Tongue (tissue), 2 donors: ENCODE measurements around the gene KCNQ2. TPM values are rescaled to one million over a fixed set of nuclear protein-coding genes. Genes with fewer than 3 reads are reported as not detected.

Experiments used
- DNase-seq: peaks from one replicate; pipeline ENCODE4 v3.0.0-alpha.2; 2015
- total RNA-seq: library from RNA; depleted of rRNA; stranded (reverse); fragments of >200 nt; gene quantifications from one replicate; pipeline ENCODE4 v1.2.3, GENCODE V29; 2014

Gene KCNQ2
- total RNA-seq, 1 donor from 2014 or later: 2.6 TPM

DNA sequence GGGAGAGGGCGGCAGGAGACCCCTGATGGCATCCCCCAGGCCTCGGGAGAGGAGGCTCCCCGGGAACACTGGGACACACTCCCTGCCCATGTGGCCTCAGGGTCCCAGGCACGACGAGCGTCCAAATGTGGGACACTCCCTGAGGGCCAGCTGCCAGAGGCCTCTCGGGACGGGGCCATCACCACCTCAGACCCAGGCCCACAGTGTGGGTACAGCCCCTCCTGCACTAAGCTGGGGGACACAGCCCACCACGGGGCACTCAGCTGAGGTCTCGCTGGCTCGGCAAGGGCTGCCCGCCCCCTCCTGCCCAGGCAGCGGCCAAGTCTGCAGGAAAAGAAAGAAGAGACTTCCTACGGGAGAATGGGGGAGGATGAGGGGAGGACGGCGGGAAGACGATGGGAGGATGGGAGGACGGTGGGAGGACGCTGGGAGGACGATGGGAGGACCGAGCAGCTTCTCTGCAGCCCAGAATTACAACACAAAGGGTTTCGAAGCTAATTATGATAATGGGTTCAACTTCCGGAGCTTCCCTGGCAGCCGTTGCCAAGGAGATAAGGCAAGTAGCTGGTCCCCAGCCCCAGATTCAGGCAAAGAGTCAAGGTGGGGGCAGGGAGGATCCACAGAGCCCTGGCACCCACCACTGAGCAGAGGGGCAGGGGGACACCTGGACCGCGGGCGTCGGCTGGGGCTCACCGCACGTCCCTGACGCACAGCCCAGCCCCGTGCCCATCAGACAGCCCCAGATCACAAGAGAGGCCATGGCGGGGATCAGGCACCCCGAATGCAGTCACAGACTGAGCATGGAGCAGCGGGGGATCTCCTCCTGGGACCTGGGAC, 17.5 kb downstream of the KCNQ2 start:
- no peak for DNase-seq

DNA sequence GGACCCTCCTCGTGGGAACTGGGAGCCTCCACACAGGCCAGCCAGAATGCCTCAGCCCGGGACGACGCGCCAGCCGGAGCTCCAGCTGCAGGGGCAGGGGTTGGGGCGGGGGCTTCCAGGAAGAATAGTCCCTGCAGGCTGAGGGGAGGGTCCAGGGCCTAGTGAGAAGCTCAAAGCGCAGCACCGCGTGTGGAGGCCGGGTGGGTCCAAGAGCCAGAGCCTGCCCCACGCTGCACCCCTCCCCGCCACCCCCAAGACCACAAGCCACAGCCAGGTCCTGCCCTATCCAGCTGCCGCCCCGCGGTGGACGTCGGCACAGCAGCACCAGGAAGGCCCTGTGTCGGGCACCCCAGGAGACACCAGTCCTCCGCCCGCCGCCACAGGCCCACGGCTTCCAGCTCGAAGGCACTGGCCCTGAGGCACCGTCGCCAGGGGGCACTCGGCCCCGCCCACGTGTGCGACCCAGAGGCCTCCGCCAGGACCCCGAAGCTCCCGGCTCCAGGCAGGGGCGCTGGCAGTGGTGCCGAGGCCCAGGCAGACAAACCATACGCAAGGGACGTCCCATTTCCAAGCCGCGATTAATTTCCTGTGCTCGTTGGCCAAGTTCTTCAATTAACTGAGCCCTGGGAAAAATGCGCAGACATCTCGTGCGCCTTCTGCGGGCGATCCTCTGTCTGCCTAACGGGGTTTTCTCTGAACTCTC, 19.5 kb downstream of the KCNQ2 start:
- DNase-seq: peak; percentile 29

DNA sequence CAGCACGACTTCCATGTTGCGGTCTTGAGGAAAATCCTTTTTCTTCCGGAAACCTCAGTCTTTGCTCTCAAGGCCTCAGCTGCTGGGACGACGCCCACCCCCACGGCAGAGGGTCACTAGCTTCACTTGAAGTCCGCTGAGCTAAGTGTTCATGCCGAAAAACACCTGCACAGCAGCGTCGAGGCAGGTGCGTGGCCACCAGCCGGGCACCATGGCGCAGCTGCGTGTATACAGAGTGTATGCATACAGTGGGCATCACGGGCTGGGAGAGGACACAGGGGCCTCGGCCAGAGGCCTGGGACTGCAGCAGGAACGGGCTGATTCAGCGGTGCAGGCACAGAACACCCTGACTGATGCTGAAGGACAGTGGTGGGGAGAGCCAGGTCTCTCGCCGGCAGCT, 20.1 kb downstream of the KCNQ2 start:
- DNase-seq: no peak

DNA sequence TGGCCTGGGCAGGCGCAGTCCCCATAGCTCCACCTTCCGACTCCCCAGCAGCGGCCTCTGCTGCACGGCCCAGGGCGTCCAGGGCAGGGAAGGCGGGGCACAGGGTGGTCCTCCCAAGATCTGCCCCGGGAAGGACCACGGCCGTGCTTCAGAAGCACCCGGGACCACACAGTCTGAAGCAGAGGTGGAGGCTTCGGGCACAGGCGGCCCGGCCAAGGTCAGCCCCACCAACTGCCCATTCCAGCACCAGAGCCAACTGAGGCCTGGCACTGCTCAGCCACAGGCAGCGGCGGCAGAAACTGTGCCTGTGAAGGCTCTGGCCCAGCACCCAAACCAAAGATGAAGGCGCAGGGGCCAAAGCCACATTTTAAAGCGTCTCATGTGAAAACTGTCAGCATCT, 20.6 kb downstream of the KCNQ2 start:
- DNase-seq: no peak

DNA sequence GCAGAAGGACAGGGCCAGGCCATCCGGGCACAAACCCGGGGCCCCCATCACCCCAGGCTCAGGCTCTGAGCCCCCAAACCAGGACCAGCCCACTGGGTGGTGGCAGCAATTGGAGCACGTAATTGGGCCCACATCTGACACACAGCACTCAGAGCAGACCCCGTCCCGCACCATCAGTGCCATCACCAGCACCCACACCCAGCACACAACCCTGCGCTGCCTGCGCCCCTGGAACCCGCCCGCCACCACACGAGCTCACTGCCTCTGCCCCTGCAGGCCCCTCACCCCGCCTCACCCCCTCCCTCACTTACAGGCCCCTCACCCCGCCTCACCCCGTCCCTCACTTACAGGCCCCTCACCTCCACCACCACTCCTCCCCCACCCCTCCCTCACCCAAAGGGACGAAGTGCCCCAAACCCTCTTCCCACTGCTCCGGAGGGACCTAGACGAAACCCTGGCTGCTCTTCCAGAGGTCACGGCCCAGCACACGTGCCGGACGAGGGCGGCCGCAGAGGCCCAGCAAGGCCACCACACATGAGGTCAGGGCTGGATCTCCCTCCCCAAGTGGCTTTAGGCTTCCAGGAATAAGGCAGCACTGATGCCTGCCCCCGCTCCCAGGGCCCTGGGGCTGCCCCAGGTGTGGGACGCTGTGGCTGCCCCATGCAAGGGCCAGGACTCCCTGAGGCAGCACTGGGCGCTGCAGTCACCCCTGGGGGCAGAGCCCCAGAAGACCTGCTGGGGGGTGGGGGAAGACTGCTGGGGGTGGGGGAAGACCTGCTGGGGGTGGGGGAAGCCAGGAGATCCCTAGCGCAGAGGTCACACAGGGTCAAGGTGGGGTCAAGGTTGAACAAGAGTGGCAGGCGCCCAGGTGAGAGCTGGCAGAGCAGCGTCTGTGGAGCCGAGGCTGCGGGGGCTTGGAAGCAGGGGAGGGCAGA, 22.4 kb downstream of the KCNQ2 start:
- DNase-seq: no peak

DNA sequence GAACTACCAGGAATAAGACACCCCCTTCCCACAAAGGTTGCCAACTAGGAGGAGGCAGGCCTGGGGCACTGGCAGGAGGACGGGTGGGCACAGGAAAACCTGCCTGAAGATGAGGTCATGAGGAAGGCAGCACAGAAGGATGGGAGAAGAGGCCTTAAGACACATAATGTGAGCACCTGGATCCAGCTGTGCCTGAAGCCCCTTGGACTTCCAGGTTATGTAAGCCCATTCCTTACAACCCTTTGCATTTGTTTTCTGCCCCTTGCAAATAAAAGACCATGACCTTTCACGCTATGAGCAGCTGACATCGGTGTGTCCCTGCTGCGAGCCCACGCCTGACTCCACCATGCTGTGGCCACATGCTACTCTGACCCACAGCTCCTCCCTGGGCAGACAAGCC, 23.4 kb downstream of the KCNQ2 start:
- DNase-seq: no peak

DNA sequence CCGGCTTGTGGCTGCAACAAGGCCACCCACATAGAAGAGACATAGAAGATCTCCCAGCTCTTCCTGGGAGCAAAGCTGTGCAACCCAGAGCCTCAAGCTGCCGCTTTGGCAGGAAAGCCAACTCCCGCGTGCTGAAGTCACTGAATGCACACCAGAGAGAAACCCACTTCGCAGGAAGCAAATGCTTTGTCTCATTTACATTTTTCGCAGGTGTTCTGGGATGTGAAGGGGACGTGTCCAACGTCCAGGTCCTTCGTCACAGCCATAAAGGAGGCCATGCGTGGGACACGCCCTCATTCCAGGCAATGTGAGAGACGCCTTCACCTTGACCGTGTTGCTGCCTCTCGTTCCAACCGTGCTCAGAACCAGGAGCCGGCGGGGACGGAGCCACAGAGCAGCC, 24.4 kb downstream of the KCNQ2 start:
- peak; percentile 26 for DNase-seq

DNA sequence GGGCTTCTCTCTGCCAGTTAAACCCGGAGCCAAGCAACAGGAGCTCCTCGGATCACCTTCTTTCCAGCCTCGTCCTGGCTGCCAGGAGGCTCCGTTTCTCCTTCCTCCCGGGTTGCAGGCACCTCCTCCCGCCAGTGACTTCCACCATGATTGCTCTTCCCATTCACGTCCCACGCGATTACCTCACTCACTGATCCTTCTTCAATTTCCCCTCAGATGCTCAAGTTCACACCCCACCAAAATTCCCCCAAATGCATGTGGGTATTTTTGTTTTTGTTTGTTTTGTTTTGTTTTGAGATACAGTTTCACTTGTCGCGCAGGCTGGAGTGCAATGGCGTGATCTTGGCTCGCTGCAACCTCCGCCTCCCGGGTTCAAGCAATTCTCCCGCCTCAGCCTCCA, 25.1 kb downstream of the KCNQ2 start:
- no peak for DNase-seq

DNA sequence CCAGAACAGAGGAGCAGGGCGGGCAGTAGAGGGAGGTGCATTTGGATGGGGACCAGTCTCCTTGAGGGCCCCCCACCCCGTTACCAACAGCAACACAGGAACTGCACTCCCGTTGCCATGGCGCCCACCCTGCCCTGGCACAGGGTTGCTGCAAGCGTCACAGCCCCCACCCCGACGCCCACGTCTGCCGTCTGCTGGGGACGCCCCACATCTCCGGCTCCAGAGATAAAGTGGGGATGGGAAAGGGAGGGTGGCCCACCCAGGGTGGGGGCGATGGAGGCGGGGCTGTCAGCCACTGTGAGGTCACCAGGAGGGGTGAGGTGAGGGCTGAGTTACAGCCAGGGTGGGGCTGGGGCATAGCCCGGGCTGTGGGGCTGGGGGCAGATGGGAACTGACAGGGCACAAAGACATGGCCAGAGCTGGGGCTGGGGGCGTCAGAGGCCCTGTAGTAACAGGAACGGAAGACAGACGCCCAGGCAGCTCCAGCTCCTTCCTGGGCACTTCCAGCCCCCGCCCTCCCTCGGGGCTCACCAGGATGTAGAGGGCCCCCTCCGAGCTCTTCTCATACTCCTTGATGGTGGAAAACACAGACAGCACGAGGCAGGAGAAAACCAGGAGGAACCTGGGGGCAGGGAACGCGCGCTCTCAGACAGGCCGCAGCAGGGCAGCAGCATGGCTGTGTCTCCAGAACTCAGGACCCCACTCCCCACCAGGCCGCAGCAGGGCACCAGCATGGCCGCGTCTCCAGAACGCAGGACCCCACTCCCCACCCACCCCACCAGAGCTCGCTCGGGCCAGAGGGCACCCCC, 26.0 kb downstream of the KCNQ2 start:
- DNase-seq: peak; percentile 21

DNA sequence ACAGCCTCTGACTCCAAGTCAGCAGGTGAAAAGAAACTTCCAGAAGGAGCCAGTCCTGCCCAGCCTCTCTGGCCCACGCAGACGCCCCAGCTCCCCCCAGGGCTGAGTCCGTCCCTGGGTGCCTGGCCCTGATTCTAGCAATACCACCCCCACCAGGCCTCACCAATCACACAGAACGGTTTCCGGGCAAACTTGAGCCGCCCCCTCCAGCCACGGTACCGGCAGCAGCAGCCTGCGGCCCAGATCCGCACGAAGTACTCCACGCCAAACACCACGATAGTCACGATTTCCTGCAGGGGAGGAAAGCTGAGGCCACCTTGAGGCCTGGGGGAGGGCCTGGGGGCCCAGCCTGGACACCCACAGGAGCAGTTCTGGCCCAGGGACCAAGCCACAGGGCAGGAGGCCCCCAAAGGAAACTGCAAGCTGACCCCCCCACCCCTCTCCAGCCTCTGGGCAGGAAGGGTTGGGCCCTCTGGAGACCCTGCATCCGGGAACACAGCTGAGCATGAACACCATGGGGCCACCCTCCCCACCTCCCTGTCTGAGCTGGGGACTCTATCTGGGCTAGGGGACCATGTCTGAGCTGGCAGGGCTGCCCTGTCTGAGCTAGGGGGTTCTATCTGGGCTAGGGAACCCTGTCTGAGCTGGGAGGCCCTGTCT, 27.2 kb downstream of the KCNQ2 start:
- DNase-seq: no peak

DNA sequence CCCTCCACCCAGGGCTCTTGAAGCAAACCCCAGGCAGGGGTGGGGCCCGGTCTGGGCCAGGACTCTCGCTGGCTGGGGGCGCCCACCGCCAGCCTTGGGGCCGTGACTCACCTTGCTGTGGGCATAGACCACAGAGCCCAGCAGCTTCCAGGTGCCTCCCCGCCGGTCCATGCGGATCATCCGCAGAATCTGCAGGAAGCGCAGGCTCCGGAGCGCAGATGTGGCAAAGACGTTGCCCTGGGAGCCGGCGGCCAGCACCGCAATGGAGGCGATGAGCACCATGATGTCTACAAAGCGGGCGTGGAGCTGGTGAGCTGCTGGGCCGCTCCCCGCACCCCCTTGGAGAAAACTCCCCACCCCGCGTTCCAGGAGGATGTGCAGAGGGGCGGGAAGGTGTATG, 27.9 kb downstream of the KCNQ2 start:
- DNase-seq: no peak

DNA sequence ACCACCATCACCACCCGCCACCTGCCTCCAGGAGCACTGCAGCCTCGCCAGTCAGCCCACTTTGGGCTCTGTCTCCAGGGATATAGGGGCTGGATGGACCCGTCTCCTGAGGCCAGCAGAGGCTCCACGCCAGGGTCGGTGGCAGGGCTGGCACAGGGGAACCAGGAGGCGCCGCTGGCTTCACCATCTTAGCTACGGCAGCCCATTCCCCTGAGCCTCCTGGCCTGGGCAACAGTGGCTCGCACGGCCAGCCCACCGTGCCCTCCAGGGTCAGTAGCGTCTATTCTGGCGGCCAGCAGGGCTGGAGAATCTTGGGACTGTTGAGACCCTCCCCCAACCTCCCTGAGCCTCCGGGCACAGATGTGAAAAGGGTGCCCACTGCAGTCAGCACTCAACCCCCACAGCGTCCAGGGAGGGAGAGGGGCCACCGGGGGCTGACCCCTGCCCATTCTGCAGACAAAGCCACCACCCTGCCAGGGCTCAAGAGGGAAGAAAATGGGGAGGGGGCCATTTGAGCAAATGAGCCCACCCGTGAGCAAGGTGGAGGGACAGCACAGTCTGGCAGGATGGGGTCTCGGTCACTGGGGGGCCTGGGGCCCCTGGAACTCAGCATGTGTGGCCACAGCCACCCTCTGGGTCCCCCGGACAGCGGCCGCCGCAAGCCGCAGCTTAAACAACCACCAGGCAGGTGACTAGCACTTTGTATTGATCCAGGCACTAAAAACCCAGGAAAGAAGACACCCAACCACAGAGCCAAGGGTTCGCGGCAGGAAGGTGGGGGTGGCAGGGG, 28.7 kb downstream of the KCNQ2 start:
- DNase-seq: no peak

DNA sequence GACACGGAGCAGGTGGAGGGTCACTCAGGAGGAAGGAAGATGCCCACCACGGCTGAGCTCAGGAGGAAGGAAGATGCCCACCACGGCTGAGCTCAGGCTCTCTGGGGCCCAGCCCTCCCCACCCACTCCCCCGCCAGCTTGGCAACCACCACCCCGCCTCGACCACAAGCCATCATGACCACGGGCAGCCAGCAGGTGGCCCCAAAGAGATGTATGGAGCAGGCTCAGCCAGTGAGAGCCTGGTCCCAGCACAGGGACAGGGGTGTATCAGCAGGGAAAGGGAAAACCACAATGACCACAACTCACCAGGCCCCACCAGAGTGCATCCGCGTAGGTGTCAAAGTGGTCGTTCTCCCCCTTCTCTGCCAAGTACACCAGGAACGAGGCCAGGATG, 30.4 kb downstream of the KCNQ2 start:
- peak; percentile 47 for DNase-seq

DNA sequence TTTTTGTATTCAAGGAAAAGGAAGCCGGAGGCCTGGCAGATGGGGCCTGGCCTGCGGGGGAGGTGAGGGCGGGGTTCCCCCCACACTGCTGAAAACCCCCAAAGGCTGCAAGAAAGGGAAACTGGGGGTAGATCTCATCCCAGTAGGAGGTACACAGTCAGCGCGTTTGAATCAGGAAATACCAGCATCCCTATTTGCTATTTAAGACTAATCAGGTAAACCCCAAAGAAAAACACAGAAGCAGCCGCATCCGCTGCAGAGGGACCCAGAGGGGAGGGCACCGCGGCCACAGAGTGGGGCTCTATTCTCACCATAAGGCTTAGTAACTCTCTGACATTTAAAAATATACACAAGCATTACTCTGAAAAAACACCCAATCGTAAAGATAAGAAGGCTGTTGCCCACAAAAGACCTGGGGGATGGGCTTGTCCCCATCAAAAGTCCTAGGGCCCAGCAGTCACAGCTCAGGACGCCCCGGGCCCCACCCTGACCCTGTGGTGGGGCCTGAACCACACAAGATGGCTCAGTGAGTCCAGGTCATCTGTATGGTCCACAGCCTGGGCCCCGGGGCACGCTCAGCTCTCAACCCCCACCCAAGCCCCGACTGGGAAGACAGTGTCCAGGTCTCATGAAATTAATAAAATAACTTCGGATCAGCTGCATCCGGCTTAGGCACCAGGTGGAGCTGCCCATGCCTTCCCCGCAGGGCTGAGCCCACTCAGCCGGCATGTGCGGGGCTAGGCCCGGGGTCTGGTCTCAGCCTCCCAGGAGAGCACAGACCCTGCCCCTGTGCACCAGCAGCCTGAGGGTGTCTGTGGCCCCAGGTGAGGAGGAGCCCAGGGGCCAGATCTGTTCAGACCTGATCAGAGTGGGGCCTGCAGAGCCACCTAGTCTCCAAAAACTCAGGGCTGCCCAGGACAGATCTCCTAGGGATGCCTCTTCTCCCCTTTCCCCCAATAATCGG, 31.0 kb downstream of the KCNQ2 start:
- no peak for DNase-seq

DNA sequence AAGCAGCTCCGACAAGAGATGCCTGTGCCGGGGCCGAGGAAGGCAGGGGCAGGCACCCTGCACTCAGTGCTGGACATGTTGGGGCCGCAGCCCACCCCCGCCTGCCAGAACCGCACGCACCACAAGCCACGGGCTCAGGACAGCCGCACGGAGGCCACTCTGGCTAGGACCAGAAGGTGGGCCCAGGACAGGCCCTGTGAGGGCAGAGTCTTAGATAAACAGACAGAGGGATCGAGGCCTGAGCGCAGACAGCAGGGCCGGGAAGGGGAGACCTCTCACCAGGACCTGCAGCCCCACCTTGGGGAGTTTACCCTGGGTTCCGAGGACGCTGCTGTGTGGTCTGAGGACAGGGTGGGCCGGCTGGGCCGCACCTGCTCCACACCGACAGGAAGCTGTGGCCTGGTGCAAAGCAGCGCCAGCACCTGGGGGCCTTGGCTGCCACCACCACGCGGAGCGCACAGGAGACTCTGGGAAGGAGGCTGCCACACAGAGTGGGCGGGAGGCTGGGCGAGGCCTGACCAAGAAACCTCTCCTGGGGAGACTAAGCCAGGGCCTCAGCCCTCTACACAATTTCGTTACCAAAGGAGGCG, 32.0 kb downstream of the KCNQ2 start:
- DNase-seq: no peak

DNA sequence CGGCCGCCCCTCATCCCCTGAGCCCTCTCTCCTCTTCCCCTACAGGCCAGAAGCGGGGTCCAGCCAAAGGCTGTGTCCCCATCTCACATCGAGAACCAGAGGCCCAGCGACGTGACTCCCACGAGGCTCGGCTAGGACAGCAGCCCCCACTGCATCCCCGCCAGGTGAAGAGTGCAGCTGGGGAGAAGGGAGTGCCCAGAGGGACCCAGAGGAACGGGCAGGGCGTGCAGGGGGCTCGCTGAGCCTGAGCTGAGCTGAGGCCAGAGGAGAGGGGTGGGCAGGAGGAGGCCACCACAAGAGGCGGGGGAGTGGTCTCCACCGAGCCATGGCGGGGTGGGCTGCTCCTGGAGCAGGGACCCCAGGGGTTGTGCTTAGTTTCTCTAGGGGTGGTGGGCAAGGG, 32.6 kb downstream of the KCNQ2 start:
- no peak for DNase-seq

DNA sequence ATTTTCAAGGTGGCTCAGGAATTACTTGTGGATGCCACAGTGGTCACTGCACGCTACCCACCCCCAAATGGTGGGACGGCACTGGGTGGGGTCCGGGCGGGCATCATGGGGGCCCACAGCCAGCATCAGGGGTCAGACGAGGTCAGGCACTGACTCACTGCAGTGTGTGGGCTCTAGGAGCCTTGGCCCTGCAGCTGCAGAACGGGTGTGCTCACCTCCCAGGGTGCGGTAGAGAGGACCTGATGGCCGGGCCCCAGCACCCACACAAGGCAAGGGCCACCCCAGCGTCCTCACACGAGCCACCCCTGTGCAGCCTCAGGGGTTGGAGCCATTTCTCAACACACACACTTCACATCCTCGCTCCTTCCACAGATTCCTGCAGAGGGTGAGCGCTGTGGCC, 34.3 kb downstream of the KCNQ2 start:
- no peak for DNase-seq

DNA sequence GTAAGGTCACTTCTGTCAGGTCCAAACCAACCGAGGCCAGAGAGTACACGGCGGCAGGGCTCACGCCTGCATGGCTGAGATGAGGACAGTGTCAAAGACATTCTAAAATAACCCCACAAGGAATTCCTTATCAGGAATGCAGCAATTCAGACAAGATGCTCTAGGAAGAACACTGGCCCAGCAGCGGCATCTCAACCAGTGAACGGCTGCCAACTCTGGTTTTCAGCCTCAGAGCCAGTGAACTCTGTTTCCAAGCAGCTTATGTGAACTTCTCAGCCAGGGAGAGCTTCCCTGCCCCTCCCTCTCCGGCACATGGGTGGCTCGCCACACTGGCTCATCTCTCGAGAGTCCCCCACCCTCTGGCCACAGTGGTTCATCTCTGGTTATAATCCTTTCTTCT, 36.9 kb downstream of the KCNQ2 start:
- peak; percentile 25 for DNase-seq
